Measurements from ENCODE around the gene PTPN14.

DNA sequence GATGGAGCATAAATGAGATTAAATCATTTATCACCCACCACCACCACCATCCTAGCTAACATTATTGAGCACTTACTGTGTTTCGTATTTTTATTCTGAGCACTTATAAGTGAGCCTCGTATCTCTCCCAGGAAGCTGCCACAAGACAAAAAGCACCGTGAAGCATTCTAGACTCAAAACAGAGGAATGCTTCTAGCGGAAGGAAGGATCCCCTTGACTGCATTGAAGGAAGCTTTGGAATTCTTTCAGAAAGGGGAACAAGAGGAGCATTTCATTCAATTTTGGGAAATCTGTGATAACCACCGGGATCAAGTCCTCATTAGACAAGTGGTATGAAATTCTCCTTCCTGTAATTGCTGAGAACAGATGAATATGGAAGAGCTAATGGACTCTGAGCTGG lies 66.3 kb downstream of the PTPN14 start:
- TF ChIP-seq ZNF585B (tag by site-specific recombination; IDR thresholded peaks at IDR 0.05) = no peak
- TF ChIP-seq MYNN (tag by site-specific recombination; IDR thresholded peaks at IDR 0.05; ENCODE audit: borderline replicate concordance) = no peak
- TF ChIP-seq ZNF521 (tag by site-specific recombination; IDR thresholded peaks at IDR 0.05) = no peak
- TF ChIP-seq, protein P1, sequence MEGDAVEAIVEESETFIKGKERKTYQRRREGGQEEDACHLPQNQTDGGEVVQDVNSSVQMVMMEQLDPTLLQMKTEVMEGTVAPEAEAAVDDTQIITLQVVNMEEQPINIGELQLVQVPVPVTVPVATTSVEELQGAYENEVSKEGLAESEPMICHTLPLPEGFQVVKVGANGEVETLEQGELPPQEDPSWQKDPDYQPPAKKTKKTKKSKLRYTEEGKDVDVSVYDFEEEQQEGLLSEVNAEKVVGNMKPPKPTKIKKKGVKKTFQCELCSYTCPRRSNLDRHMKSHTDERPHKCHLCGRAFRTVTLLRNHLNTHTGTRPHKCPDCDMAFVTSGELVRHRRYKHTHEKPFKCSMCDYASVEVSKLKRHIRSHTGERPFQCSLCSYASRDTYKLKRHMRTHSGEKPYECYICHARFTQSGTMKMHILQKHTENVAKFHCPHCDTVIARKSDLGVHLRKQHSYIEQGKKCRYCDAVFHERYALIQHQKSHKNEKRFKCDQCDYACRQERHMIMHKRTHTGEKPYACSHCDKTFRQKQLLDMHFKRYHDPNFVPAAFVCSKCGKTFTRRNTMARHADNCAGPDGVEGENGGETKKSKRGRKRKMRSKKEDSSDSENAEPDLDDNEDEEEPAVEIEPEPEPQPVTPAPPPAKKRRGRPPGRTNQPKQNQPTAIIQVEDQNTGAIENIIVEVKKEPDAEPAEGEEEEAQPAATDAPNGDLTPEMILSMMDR (tag by site-specific recombination; IDR thresholded peaks at IDR 0.05) = no peak
- TF ChIP-seq, protein P2, sequence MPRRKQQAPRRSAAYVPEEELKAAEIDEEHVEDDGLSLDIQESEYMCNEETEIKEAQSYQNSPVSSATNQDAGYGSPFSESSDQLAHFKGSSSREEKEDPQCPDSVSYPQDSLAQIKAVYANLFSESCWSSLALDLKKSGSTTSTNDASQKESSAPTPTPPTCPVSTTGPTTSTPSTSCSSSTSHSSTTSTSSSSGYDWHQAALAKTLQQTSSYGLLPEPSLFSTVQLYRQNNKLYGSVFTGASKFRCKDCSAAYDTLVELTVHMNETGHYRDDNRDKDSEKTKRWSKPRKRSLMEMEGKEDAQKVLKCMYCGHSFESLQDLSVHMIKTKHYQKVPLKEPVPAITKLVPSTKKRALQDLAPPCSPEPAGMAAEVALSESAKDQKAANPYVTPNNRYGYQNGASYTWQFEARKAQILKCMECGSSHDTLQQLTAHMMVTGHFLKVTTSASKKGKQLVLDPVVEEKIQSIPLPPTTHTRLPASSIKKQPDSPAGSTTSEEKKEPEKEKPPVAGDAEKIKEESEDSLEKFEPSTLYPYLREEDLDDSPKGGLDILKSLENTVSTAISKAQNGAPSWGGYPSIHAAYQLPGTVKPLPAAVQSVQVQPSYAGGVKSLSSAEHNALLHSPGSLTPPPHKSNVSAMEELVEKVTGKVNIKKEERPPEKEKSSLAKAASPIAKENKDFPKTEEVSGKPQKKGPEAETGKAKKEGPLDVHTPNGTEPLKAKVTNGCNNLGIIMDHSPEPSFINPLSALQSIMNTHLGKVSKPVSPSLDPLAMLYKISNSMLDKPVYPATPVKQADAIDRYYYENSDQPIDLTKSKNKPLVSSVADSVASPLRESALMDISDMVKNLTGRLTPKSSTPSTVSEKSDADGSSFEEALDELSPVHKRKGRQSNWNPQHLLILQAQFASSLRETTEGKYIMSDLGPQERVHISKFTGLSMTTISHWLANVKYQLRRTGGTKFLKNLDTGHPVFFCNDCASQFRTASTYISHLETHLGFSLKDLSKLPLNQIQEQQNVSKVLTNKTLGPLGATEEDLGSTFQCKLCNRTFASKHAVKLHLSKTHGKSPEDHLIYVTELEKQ (tag by site-specific recombination; IDR thresholded peaks at IDR 0.05; ENCODE audit: borderline replicate concordance) = no peak
- no peak for TF ChIP-seq ZNF423 (tag by site-specific recombination; IDR thresholded peaks at IDR 0.05)
- TF ChIP-seq, protein P3, sequence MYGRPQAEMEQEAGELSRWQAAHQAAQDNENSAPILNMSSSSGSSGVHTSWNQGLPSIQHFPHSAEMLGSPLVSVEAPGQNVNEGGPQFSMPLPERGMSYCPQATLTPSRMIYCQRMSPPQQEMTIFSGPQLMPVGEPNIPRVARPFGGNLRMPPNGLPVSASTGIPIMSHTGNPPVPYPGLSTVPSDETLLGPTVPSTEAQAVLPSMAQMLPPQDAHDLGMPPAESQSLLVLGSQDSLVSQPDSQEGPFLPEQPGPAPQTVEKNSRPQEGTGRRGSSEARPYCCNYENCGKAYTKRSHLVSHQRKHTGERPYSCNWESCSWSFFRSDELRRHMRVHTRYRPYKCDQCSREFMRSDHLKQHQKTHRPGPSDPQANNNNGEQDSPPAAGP (tag by site-specific recombination; IDR thresholded peaks at IDR 0.05) = no peak
- no peak for TF ChIP-seq SP2 (tag by site-specific recombination; IDR thresholded peaks at IDR 0.05)

Data from HEK293 (cell line).